SK-N-DZ (cell line): ENCODE data around the gene DENND2D. TPM values are rescaled to one million over a fixed set of nuclear protein-coding genes. Genes with fewer than 3 reads are reported as not detected.

Experiments
- DNase-seq: peaks from one replicate; pipeline ENCODE4 v3.0.0-alpha.2; 2015; ENCODE audit warnings: low spot score
- polyA plus RNA-seq, 2 experiments: library from polyadenylated mRNA; depleted of rRNA; stranded (reverse); fragments of >200 nt; gene quantifications; 2 replicates each; pipeline ENCODE4 v1.2.3, GENCODE V29; 2014

DENND2D gene, protein sequence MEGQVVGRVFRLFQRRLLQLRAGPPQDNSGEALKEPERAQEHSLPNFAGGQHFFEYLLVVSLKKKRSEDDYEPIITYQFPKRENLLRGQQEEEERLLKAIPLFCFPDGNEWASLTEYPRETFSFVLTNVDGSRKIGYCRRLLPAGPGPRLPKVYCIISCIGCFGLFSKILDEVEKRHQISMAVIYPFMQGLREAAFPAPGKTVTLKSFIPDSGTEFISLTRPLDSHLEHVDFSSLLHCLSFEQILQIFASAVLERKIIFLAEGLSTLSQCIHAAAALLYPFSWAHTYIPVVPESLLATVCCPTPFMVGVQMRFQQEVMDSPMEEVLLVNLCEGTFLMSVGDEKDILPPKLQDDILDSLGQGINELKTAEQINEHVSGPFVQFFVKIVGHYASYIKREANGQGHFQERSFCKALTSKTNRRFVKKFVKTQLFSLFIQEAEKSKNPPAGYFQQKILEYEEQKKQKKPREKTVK
- polyA plus RNA-seq (2014; cell fraction: cytosol; rRNA removed) = not detected in 2 replicates
- polyA plus RNA-seq (2014; cell fraction: nucleus; rRNA removed) = 0.11 TPM in 1 of 2 replicates, not detected in the other

DNA sequence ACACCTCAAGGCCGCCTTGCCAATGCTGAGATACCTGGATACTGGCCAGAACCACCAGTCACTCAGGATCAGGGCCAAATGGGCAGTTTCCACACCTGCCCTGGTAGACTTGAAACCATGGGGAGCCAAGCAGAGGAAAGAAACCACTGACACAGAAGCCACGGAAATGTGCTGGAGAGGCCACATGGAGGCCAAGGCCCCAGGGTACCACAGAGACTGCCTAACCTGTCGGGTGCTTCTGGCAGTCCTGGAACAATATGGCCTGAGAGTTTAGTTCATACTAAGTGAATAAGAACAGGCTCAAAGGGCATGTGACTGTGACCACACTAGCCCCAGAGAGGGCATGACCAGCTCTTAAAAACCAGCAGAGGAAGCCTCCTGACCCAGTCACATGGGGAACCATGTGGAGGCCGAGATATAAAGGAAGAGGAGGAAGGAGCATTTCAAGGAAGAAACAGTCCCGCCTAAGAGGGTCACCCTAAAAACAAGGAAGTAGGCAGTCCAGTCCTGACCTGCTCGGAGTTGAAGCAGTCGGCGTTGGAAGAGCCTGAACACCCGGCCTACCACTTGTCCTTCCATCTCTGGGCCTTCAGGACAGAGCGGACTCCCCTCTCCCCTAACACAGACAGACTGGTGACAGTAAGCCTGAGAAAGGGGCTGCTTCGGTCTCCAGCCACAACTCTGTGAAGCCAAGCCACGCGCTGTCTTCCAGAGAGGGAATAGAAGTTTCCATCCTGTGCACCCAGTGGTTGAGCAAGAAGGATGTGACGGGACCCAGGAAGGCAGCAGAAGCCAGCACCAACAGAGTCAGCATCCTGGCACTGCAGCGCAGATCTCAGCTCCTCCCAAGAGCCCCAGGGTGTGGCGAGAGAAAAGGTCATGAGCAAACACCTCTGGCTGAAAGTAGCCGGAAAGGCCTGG, at the start of gene DENND2D:
Gene DENND2D, minus strand, starts transcription at position 766 of the 921 bp plus-strand sequence. Its CDS starts 187 bp downstream, at position 579.
- no peak for DNase-seq

DNA sequence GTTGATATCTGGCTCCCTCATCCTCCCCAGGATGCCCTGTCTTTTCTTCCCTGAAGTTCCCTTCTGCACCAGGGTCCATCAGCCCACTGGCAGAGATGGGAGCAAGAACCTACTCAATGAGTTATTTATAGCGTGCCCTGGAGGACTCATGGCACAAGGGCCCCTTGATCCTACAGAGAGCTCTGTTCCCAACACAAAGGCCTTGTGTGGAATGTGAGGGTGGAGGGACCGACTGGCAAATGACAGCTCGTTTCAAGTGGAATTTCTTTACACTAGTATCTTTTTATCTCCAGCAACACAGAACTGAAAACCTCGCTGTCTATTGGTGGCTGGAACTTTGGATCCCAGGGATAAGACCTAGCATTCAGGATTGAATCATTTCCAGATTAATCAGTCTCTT, 49.5 kb upstream of the DENND2D start:
- no peak for DNase-seq

GRCh38 chr1:111247125-111247838, 46.8 kb upstream of the DENND2D start:
- DNase-seq = no peak

DNA sequence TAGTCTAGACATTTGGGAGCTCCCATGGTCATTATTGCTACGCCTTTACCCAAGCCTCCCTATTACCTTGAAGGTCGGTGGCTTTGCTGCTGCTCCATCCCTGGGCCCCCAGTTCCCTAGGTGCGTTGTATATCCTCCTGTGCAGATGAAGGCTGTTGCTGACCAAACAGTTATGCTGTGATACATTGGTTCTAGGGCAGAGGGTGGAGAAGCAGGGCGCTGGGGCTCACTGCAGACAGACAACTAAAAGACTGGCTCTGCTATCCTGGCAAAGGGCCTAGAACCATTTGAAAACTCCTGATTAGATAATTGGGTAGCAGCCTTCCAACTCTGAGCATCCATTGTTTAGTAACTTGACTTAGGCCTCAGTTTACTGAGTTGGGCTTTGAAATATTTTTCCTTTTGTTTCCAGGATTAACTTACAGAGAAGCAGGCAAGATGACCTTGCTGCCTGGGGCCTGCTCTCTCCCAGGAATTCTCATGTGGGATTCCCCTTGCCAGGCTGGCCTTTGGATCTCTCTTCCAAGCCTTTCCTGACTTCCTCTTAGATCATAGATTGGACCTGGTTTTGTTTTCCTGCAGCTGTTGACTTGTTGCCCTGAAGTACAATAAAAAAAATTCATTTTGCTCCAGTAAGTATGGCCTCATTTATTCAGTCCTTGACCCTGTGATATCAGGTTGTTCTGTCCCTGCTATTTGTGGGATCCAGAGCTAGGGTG, 42.5 kb upstream of the DENND2D start:
- no peak for DNase-seq

DNA sequence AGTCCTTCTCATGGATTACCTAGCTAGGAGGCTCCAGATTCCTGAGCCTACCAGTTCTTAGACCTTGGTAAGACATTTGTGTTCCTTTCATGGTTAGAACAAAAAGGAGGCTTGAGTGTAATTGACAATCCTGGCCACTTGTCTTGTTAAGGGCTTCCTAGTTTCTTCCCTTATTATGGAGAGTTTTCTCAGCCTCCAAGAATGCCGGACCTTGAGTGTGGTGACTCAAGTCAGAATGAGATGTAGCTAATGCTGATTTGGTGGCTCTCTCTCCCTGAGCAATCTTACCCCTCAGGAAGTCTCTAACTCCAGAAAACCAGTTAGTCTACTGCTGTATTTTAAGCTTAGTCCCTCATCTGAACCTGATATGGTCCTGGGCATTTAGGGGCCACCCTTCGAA, 41.4 kb upstream of the DENND2D start:
- DNase-seq = no peak

DNA sequence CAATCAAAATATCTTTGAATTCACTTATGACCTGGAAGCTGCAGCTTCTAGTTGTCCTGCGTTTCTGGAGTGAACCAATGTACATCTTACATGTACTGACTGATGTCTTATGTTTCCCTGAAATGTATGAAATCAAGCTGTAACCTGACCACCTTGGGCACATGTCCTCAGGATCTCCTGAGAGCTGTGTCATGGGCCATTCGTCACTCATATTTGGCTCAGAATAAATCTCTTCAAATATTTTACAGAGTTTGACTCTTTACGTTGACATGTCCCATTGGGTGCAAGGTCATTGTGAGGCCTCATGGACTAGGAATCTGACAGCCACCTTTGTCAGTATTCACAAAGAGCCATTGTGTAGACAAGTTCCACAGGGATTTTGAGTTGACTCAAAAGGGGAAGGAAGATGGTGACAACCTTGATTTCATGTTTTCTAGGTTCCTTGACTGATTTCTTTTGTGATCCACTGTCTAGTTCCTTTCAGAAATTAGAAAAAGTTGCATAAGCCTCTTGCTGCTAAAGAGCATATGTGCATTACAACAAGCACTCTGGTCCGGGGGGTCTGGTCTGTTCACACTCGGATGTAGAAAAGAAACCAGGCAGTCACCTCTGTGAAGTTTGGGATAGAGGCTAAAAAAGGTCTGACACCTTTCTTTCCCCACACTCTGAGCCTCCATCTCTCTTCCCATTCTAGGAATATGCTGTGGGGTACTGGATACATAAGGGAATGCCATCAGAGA, 37.8 kb upstream of the DENND2D start:
- DNase-seq = no peak

DNA sequence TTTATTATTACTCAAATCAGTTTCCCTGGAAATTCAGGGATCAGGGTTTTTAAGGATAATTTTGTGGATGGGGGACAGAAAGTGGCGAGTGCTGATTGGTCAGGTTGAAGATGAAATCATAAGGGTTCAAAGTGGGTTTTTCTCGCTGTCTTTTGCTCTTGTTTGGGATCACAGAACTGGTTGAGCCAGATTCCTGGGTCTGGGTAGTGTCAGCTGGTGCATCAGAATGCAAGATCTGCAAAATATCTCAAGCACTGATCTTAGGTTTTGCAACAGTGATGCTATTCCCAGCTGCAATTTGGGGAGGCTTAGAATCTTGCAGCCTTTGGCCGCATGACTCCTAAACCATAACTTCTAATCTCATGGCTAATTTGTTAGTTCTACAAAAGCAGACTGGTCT, 36.4 kb upstream of the DENND2D start:
- DNase-seq = no peak

GRCh38 chr1:111236379-111236778, 35.9 kb upstream of the DENND2D start:
- no peak for DNase-seq

DNA sequence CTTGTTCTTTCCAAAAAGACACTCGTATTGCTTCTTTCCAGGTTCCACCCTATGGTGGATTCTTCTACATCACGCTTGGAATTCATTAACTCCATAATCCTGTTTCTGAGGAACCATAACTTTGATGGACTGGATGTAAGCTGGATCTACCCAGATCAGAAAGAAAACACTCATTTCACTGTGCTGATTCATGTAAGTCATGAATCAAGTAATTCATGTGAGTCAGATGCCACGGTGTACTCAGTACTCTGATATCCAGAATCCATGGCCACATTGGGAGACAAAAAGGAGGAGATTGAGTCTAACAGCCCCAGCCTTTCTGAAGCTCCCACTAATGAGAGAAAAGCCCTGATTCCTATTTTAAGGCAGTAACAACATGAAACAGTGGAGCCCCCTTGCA, 34.4 kb upstream of the DENND2D start:
- no peak for DNase-seq

GRCh38 chr1:111234258-111234657, 33.8 kb upstream of the DENND2D start:
- no peak for DNase-seq

DNA sequence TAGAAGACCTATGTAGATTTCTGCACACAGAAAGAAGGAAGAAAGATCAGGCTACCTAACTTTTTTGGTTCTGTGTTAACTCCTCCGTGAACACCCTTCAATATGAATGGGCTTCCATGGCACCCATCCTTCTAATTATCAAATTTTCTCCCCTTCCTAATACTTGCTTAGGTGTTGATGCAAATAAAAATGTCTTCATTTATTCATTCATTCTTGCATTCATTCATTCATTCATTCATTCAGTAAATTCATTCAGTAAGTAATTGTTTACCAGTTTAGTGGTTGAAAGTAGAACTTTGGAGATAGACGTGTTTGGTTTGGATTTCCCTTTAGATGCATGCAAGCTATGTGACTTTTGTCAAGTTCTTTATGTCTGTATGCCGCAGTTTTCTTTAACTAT, 31.7 kb upstream of the DENND2D start:
- DNase-seq = no peak

- no peak for DNase-seq
These were observed 28.3 kb upstream of the DENND2D start for GRCh38 chr1:111228748-111229126.

DNA sequence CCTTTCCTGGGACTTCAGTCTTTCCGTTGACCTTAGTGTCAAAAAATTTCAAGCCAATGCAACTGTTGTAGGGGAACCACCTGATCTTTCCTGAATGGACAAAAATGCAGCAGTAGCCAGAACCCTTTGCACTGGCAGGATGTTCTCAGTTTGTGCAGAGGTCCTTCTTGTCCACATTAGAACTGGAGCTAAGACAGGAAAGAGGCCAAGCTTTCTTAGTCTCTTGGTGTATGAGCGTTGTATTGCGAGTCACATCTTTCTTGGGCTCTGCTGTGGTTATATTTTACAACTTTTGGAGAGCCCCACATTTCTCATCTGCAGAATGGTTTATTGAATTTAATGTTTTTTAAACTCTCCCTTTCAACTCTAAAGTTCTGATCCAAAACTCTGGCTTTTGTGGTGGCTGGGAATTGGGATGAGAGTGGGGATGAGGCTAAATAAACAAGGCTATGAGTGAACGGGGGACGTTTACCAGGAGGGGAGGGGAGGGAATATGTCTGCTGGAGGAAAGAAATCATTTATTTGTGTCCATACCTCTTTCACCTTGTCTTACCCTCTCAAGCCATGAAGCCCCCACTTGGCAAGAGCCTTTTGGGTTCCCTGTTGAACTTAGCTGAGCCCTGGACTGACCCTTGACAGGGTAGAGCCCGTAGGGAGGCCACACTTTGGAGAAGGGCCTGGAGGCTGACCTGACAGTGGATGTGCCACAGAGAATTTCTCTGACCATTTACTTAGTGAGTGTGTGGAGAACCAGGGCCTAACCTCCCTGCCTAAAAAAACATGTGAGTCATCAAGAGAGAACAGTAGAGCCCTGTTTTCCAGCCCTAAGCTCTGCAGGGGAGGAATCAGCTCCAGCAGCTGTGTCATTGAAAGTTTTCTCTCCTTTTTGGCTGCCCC, 27.7 kb upstream of the DENND2D start:
- DNase-seq = no peak

GRCh38 chr1:111227434-111227833, 27.0 kb upstream of the DENND2D start, which contains the start of gene CHI3L2:
Gene CHI3L2, plus strand, starts transcription at chr1:111227713. Its CDS starts 17 bp downstream, at chr1:111227730.
- DNase-seq = no peak

DNA sequence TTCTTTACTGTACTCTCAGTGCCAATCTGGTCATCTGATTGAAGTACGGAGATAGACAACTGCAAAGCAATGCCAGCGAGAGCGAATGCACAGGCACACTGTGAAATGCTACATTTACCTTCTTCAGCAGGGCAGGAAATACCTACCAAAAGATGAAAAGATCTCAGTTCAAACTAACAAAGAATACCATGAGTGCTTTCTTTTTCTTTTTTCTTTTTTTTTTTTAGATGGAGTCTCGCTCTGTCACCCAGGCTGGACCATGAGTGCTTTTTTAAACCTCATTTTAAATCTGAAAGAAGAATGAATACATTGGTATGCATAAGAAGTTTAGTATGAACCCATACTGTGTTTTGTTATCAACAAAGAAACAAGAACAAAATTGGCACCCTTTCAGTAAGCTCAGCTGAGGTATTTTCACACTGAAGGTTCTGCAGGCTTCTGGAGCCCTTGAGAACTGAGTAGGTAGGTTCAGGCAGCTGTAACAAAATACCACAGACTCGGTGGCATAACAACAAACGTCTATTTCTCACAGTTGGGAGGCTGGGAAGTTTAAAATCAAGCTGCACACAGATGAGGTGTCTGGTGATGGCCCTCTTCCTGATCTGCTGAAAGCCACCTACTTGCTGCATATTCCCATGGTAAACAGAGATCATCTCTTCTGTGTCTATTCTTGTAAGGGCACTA, 25.4 kb upstream of the DENND2D start:
- no peak for DNase-seq

DNA sequence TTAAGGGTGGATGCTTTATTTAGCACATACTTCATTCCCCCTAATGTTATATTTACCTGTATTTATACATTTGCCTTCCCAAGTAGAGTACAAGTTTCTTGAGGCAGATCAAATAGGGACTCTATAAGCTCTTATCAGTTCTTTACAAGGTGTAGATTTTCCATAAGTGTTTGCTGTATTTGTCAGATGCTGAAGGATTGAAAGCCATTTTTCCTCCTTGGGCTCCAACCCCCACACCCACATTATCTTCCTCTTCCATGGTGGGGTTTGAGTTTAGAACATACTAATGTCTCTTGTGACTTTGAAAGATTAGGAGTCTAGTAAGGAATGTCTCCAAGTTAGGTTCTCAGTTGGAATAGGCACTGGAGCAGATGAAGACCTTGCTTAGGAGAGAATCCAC, 24.6 kb upstream of the DENND2D start:
- no peak for DNase-seq

DNA sequence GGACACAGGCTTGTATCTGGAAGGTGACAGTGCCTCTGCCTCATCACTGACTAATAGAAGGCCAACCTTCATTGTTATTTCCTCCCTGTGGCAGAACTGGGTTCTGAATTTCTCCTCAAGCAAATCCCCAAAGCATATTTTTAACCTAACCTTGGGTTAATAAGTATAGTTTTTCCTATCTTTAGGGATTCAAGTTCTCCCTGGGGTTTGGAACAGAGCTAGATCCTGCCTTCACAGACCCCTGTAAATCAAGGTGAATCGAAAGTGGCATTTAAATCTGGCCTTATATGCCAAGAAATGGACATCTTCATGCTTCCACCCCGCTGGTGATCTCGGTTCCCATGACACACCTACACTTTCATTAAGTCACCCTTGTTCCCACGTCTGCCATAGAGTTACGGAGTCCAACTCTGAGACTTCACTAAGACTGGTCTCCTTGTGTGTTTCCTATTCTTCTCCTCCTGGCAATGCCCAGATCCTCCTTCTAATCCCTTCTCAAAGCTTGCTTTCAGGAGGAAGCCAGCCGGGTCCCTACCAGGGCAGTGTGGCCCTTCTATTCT, 22.8 kb upstream of the DENND2D start:
- no peak for DNase-seq
